HG03025 (cell line): ENCODE measurements around the gene FHDC1.
"Not testable (repeated sequence)": the region's sequence is repeated elsewhere in the genome, so short reads cannot be mapped to it uniquely, and the experiment has no call there.

ENCODE experiments used
- ATAC-seq: cut with Tn5 transposase; IDR thresholded peaks from one replicate; pipeline ENCODE4 v1.9.1; 2021; ENCODE audit warnings: mild to moderate bottlenecking, moderate library complexity; ENCODE audit not compliant: unreplicated experiment, low FRiP score

Gene FHDC1, protein sequence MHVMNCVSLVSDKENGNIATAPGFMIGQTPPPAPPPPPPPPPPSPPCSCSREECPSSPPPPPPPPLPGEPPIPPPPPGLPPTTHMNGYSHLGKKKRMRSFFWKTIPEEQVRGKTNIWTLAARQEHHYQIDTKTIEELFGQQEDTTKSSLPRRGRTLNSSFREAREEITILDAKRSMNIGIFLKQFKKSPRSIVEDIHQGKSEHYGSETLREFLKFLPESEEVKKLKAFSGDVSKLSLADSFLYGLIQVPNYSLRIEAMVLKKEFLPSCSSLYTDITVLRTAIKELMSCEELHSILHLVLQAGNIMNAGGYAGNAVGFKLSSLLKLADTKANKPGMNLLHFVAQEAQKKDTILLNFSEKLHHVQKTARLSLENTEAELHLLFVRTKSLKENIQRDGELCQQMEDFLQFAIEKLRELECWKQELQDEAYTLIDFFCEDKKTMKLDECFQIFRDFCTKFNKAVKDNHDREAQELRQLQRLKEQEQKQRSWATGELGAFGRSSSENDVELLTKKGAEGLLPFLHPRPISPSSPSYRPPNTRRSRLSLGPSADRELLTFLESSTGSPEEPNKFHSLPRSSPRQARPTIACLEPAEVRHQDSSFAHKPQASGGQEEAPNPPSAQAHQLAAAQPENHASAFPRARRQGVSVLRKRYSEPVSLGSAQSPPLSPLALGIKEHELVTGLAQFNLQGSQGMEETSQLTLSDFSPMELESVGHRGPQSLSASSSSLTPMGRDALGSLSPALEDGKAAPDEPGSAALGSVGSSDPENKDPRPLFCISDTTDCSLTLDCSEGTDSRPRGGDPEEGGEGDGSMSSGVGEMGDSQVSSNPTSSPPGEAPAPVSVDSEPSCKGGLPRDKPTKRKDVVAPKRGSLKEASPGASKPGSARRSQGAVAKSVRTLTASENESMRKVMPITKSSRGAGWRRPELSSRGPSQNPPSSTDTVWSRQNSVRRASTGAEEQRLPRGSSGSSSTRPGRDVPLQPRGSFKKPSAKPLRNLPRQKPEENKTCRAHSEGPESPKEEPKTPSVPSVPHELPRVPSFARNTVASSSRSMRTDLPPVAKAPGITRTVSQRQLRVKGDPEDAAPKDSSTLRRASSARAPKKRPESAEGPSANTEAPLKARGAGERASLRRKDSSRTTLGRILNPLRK

DNA sequence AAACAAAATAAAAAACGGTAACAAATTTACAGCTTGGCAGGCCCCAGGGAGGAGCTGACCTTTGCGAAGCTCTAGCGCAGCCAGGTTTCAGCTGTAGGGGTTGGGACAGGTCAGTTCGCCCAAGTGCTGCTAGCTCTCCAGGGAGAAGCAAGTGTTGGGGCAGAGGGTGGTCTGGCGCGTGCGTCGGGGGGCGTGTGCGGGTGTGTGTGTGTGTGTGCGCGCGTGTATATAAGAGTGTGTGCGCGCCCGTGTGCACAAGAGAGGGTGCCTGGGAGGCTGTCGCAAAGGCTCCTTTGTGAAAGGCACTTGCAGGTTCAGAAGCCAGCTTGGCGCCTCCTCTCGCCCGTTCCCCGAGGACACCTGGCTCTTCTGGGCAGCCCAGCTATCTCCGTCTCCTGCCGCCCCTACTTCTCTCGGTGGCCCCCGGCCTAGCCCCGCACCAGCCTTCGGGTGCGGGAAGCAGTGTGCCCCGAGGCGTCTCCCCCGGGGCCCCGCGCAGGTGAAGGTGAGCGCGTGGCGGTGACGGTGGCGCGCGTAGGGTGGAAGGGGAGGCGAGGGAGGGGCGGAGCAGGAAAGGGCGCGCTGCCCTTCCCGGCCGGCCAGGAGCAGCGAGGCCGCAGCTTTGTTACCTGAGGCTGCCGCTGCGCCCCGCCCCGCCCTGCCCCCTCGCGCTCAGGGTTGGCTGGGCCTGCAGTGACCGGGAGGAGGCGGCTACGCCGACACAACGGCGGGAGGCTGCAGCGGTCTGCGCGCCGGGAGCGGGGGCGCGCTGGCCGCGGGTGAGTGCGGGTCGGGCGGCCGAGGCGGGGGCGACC, at the start of gene FHDC1:
Gene FHDC1, plus strand, starts transcription at position 693 of the 815 bp plus-strand sequence. CDS start 6,735 bp downstream, outside the sequence.
- ATAC-seq = peak; percentile 25

DNA sequence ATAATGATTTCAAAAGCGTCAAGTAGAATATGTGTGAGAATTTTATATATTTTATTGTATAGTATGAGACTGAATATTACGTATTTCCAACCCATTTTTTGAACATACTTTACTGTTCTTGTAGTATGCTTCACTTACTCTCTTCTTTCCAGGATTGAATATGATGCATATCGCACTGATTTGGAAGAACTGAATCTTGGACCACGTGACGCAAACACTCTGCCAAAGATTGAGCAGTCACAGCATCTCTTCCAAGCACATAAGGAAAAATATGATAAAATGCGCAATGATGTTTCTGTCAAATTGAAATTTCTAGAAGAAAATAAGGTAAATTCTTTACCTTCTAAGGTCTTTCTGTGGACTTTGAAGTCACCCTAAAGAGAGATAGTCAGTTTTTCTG, 48.1 kb upstream of the FHDC1 start:
- no peak for ATAC-seq

DNA sequence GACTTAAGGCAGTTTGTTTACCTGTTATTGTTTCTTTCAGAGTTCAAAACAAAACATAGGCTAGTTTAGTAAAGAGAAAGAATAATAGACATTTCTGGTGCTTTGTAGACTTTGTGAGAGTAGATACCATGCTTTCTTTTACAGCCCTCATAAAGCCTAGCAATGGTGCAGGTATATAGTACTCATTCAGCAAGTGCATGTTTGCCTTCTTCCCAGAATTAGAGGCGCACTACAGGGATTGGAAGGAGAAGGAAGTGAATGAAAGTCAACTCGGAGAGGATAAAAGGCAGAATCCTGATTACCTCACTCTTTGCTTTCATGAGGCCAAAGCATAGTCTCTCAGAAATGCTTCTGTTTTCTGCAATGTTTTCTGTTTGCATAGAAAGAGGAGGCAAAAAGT, 43.1 kb upstream of the FHDC1 start:
- no peak for ATAC-seq

DNA sequence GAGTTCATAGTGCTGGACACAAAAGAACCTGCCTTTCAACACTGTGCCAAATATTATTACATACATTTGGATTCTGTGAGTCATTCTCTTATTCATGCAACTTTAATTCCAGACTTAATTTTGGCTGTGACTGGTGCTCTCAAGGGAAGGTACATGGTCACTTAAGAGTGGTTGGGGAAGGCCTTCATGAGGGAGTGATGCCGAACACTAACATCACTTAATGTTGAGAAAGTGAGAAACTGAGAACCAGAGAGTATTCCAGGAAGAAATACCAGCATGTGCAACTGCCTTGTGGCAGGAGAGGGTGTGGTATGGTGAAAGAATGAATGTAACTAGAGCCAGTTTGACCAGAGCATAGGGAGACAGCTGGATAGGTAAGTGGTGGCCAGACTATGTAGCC, 41.5 kb upstream of the FHDC1 start:
- ATAC-seq = no peak

DNA sequence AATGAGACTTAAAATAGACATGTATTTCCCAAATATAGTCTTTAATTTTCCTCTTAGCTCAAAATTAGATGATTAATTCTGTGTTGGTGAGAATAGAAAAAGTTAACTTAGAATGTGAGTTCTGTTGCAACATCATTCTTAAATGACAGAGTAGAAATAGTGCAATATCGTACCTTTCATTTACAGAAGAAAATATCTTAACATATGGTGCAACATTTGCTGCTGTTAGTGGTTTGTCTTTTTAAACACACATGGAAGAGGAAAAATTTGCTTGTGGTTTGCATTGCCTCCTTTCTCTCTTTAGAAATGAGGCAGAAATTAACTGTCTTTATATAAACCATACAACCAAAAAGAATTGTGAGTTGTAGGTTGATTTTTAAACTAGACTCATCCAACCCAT, 39.3 kb upstream of the FHDC1 start:
- ATAC-seq = no peak

DNA sequence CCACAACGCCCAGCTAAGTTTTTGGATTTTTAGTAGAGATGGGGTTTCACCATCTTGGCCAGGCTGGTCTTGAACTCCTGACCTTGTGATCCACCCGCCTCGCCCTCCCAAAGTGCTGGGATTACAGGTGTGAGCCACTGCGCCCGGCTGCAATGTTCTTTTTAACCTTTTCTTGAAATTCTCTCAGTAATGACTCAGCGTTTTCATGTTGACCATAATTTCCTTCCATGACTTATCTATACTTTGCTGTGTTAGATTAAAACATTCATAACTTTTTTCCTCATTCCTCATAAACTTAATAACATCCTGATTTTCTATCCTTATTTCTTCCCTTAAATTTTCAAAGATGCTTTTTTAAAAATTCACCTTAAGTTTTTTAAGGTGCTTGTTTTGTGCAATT, 38.0 kb upstream of the FHDC1 start:
- not testable (repeated sequence) for ATAC-seq

DNA sequence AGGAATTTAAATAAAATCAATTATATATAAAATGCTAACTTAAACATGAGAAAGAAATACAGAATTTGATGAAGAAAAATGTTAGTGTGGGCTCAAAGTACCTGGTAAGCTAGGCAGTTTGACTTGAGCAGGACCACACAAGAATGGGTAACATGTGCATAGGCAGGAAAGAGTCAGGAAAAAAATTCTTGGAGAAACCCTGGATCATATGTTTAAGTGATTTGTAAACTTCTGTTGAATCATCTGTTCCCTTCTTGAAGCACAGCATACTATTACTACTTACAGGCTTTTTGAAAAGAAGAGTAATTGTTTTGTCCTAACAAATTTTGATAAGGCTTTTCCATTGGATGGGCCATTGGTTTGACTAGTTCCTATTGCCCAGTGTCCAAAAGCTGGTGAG, 37.5 kb upstream of the FHDC1 start:
- no peak for ATAC-seq

DNA sequence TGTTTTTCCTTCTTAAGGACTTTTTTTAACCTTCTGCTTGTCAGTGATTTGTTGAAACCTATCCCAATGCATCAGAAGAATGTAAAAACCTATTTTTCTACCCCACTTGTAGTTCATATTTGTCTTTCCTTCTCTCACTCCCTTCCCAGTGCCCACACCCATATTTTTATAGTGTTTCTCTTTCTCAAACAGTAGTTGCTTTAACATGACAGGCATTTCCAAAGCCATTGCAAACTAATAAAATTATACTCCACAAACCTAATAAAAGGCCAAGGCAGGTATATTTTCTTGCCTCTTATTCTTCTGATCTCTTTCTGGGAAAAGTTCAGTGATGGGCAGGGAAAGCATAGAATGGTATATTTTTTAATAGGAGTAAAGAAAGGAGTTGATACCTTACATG, 35.7 kb upstream of the FHDC1 start:
- no peak for ATAC-seq

DNA sequence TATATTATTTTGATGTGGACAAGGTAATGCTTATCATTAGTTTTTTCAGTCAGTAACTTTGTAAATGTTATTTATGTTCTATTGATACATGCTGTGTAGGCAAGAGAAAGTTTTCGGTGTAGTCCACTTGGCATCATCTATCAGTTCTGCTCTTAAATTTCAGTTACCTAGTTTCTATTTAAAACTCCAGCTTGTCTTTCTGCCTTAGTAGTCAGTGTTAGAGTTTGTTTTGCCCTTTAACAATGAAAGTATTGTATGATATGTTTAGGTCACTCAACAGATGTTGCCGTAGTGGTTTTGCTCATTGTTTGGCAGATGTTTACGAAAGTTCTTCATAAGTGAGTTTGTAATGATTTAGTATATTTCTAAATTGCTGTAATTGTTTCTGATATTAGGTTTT, 34.9 kb upstream of the FHDC1 start:
- no peak for ATAC-seq

DNA sequence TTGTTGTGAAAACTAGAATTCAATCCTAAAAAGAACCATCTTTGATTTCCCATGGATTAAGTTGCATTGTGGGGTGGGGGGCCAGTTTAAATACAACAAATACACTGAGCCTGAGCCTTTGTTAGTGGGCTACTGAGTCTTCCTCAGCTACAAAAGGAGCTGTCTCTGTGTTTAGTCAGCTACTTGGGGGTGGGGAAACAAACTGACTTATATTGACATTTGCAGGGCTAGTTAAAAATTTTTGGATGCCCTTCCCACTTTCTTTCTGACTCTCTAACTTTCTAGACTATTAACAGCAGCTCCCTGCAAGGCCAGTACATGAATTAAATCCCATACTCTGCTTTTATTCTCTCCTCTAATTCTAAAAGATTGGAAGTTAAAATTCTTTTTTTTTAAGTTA, 32.5 kb upstream of the FHDC1 start:
- ATAC-seq = no peak

DNA sequence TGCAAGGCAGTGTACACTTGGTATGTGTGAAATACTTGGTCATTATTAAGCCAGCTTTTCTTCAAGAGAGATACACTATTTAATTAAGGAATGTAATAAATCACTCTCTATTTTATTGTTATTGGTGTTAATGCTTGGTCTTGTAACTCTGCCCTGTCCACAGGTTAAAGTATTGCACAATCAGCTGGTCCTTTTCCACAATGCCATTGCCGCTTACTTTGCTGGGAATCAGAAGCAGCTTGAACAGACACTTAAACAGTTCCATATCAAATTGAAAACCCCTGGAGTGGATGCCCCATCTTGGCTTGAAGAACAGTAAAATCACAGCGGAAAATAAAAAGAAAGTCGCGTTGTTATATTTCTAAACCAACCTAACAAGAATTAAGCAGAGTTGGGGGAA, 26.2 kb upstream of the FHDC1 start:
- no peak for ATAC-seq

DNA sequence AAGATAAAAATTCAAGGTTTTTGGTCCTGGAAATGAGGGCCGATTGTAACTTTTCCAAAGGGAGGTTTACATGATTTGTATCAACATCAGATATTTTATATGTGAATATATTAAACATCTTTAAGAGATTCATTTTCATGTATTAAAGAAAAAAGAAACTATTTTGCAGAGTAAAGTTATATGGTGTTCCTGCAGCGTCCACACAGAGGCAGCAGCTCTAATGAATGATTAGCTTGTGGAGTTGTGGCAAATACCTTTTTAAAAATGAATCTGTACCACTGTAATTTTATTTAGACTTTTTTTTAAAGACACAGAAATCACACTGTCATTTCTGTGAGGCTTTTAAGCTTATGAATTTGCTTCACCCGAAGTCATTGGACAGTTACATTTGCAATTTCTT, 25.6 kb upstream of the FHDC1 start:
- no peak for ATAC-seq

DNA sequence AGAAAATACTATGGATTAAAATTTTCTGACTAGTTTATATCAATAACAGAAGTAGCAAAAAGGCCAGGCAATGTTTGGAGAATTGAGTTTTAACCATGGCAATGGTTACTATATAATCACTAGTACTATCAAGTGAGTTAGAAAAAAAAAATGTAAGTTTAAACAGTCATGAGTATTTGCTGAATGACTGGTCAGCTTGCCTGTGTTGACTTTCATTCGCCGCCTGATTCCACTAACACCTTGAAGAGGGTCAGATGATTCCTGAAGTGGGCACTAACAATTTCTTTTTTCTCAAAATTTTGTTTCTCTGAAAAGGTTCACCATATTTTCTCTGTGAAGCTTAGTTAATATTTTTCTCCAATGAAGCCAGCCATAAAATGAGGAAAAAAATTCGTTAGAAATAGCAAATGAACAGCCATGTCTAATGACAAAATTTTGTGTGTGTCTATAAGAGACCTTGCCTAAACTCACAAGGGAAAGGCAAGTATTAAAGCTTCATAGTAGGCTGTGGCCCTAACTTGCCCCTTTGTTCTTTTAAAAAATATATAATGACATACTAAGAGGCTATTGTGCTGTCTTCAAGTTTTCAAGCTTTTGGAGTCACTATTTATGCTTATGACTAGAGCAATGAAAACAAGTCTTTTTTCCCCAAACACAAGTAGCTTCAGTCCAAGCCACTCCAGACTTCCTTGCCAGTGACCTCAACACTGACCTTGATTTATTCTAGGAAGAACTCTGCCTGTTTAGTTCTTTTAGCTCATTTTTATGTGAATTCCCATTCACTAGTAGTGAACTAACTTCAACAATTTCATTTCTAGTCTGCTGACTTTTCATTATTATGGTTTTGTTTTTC, 18.4 kb upstream of the FHDC1 start:
- no peak for ATAC-seq

DNA sequence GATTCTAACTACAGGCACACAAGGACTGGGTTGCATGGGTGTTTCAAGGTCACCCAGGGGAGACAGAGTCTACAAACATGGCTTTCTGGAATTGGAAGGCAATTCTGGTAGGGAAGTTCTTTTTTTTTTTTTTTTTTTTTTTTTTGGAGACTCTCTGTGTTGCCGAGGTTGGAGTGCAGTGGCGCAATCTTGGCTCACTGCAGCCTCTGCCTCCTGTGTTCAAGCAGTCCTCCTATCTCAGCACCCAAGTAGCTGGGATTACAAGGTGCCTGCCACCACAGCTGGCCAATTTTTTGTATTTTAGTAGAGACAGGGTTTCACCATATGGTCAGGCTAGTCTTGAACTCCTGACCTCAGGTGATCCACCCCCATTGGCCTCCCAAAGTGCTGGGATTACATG, 16.3 kb upstream of the FHDC1 start:
- no peak for ATAC-seq

DNA sequence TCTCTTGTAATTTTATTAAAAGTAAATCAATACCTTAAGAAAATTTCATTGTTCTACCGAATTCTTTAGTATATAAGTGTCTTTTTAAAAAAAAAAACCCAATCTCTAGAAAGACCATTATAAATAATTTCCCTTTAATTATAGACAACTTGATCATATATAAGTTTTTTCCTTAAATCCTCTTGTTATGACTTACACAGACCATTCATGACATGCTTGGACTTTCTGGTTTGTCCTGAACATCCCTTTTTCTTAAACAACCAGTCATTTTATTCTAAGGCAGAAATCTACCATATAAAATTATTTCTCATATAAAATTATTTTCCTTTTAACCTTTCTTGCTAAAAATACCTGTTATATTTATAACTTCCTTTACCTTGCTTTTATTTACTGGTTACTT, 15.4 kb upstream of the FHDC1 start:
- ATAC-seq = no peak

DNA sequence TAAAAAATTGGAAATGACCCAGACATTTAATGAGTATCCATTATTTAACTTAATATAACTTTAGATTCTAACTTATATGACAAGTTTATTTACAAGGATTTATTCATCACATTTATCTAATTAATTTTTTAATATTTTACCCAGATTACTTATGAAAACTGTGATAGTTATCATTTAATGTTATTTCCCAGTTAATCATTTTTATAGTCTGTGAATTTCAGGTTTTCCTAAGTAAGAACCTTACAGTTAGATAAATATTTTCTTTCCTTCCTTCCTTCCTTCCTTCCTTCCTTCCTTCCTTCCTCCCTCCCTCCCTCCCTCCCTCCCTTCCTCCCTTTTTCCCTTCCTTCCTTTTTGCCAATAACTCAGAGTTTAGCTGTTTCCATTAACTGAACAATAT, 14.8 kb upstream of the FHDC1 start:
- ATAC-seq = no peak

DNA sequence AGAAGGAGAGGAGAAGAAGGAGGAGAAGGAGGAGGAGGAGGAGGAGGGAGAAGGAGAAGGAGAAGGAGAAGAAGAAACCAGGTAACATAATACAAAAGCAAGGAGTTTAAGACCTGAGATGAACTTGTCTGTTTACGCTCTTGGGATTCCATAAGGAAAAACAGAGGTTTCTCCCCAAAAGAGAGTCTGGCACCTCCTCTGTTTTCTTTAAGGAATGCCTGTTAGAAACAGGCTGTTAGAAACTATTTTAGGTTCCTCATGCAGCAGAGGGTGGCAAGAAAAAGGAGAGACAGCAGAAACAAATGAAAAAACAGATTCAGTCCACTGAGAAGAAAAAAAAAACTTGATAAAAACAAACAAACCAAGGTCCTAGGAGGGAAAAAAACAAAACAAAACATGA, 10.3 kb upstream of the FHDC1 start:
- no peak for ATAC-seq

DNA sequence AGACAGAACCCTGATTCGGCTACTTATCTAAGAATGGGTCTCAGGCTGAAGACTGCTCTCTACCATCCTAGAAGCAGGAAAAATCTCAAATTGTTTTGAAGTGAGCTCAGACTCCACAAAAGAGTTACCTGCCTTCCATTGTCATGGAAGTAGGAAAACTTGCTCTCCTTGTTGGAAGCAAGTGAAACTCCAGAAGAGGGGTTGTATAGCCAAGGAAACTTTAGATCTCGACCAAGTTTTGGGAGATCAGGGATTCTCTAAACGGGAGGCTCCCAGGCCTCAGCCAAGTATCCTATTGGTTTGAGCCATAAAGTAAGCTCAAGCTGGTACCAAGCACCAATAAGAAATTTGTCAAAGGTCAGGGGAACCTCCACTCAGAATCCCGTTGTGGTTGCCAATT, 9.2 kb upstream of the FHDC1 start:
- ATAC-seq = no peak

DNA sequence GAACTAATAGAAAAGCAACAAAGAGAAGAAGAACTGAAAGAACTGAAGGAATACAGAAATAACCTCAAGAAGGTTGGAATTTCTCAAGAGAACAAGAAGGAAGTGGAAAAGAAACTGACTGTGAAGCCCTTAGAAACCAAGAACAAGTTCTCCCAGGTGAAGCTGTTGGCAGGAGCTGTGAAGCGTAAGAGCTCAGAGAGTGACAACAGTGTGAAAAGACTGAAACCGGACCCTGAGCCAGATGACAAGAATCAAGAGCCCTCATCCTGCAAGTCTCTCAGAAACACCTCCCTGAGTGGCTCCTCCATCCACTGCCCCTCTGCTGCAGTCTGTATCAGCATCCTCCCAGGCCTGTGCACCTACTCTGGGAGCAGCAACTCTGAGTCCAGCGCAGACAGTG, 8.4 kb upstream of the FHDC1 start:
- ATAC-seq = no peak

DNA sequence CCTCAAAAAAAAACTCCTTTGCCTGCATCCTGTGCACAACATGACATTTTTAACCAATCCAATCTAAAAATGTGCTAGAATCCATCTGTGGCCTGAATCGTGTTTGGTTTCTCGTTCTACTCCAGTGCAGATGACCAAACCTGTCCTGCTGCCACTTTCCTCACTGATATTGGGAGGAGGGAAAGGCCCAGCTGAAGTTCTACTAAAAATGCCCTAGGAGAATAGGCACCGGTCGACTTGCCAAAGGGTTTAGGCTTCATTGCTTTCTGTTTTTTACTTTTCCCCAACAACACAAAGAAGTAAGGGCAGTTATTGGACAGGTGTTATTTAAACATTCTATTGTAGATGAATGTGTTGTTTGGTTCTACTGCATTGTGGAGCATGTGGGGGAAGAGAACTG, 7.8 kb upstream of the FHDC1 start:
- no peak for ATAC-seq
